HCT116 (cell line): ENCODE measurements around the gene C3orf22. TPM values are rescaled to one million over a fixed set of nuclear protein-coding genes. Genes with fewer than 3 reads are reported as not detected.

ENCODE experiments used
- ATAC-seq: fragments of 200-7000 bp; cut with Tn5 transposase; 2 replicates; pipeline ENCODE4 v1.9.1; 2020; ENCODE audit warnings: mild to moderate bottlenecking, moderate library complexity
- BruUV-seq: library from RNA; stranded (reverse); fragments of 400-500 nt; replicated peaks from 2 replicates; lab custom pipeline; 2021; lab: Mats Ljungman, UMichigan
- CTCF ChIA-PET: fragments of 300-600 bp; sonication (Branson Sonifier 250); formaldehyde crosslinking; loops from one replicate; lab custom pipeline; 2021; ENCODE audit warnings: antibody characterized with exemption; lab: Charles Lee
- POLR2A ChIA-PET: fragments of 300-600, 350-600 bp; sonication (Branson Sonifier 250); formaldehyde crosslinking; loops from one replicate; lab custom pipeline; 2021; ENCODE audit warnings: antibody characterized with exemption; lab: Charles Lee
- RAD21 ChIA-PET, 2 experiments: fragments of 300-600 bp; sonication (Branson Sonifier 250); formaldehyde crosslinking; loops; one replicate each; lab custom pipeline; 2023; ENCODE audit warnings: low total read pairs in 2 of 2; ENCODE audit not compliant: uncharacterized antibody in 2 of 2, unreplicated experiment in 2 of 2, low non-redundant PET in 1 of 2; lab: Charles Lee
- DNase-seq: peaks from one replicate; pipeline ENCODE4 v3.0.0-alpha.2; 2010; ENCODE audit warnings: low read depth, low spot score
- H2AFZ ChIP-seq: fragments of 200-600 bp; shearing (Covaris generic), sonication (generic); 2 replicates; pipeline ENCODE4 v1.6.1; 2017; ENCODE audit warnings: low read depth, mixed run types, mixed read lengths, antibody characterized with exemption, low read length; ENCODE audit not compliant: poor library complexity, severe bottlenecking
- H3K27ac ChIP-seq: 2 replicates; pipeline ENCODE4 v1.5.1; 2012; ENCODE audit warnings: low read depth, low read length
- H3K27me3 ChIP-seq: fragments of 200-600 bp; sonication (generic); 2 replicates; pipeline ENCODE4 v1.6.1; 2016; ENCODE audit warnings: mixed run types, low read length, mixed read lengths; ENCODE audit not compliant: insufficient read depth
- H3K36me3 ChIP-seq, 2 experiments: fragments of 200-500 bp in 1 of 2; fragments of 200-600 bp in 1 of 2; sonication (Bioruptor generic) in 1 of 2; sonication (generic) in 1 of 2; 2 replicates each; pipeline versions ENCODE4 v1.5.1 to v1.6.1; 2014 to 2016; ENCODE audit warnings: low read length in 2 of 2, inconsistent platforms in 1 of 2, mixed read lengths in 1 of 2, mixed run types in 1 of 2; ENCODE audit not compliant: insufficient read depth in 2 of 2, control insufficient read depth in 1 of 2
- H3K4me1 ChIP-seq, 2 experiments: fragments of 200-600 bp in 1 of 2; sonication (generic) in 1 of 2; 2 replicates each; pipeline versions ENCODE4 v1.5.1 to v1.6.1; 2012 to 2017; ENCODE audit warnings: low read length in 2 of 2, inconsistent platforms in 1 of 2, mild to moderate bottlenecking in 1 of 2, mixed read lengths in 1 of 2, mixed run types in 1 of 2, moderate library complexity in 1 of 2; ENCODE audit not compliant: insufficient read depth in 2 of 2, control insufficient read depth in 1 of 2
- H3K4me2 ChIP-seq: fragments of 200-600 bp; sonication (generic); 2 replicates; pipeline ENCODE4 v1.6.1; 2017; ENCODE audit warnings: mixed run types, low read length, mixed read lengths
- H3K4me3 ChIP-seq, 2 experiments: fragments of 200-600 bp in 1 of 2; sonication (generic) in 1 of 2; replicated peaks in 1 of 2; 2 replicates each; pipeline ENCODE4 v1.5.1; 2011 to 2016; ENCODE audit warnings: low read length in 2 of 2, control low read depth in 1 of 2, low read depth in 1 of 2, mild to moderate bottlenecking in 1 of 2, mixed read lengths in 1 of 2, mixed run types in 1 of 2
- H3K79me2 ChIP-seq: fragments of 200-600 bp; sonication (generic); 2 replicates; pipeline ENCODE4 v1.6.1; 2017; ENCODE audit warnings: mild to moderate bottlenecking, mixed run types, low read length, moderate library complexity, mixed read lengths; ENCODE audit not compliant: insufficient read depth
- H3K9ac ChIP-seq: fragments of 200-600 bp; sonication (generic); 2 replicates; pipeline ENCODE4 v1.6.1; 2016; ENCODE audit warnings: low read length, mixed read lengths
- H3K9me2 ChIP-seq: fragments of 200-600 bp; sonication (generic), shearing (Covaris generic); 2 replicates; pipeline ENCODE4 v1.6.1; 2017; ENCODE audit warnings: mixed run types, mild to moderate bottlenecking, moderate library complexity; ENCODE audit not compliant: insufficient read depth
- H3K9me3 ChIP-seq, 2 experiments: fragments of 200-500 bp in 1 of 2; fragments of 200-600 bp in 1 of 2; sonication (Bioruptor generic) in 1 of 2; sonication (generic) in 1 of 2; 2 replicates each; pipeline ENCODE4 v1.6.1; 2014 to 2017; ENCODE audit warnings: low read length in 2 of 2, mixed read lengths in 2 of 2, inconsistent platforms in 1 of 2, low read depth in 1 of 2, mild to moderate bottlenecking in 1 of 2, mixed run types in 1 of 2, moderate library complexity in 1 of 2; ENCODE audit not compliant: control insufficient read depth in 1 of 2, insufficient read depth in 1 of 2
- H4K20me1 ChIP-seq: fragments of 200-600 bp; sonication (generic), shearing (Covaris generic); 2 replicates; pipeline ENCODE4 v1.6.1; 2017; ENCODE audit warnings: mixed run types, mild to moderate bottlenecking, moderate library complexity; ENCODE audit not compliant: insufficient read depth
- FOSL1 ChIP-seq: IDR thresholded peaks from 2 replicates; pipeline ENCODE4 v1.6.1; 2012; ENCODE audit warnings: low read depth
- POLR2A ChIP-seq: IDR thresholded peaks from 2 replicates; pipeline ENCODE4 v1.7.0; 2011; ENCODE audit warnings: borderline replicate concordance; ENCODE audit not compliant: insufficient read depth, insufficient read length; ENCODE audit errors: extremely low read depth
- intact Hi-C: fragments of 100-400 bp; cut with micrococcal nuclease; formaldehyde crosslinking; loops from 2 replicates; pipeline ENCODE4 v1.10.0; 2022
- total RNA-seq: library from RNA; stranded (reverse); gene quantifications from one replicate; pipeline ENCODE4 v1.2.1, GENCODE V29; 2021; ENCODE audit not compliant: unreplicated experiment
- TF ChIP-seq, protein P1 (sequence below): IDR thresholded peaks from 2 replicates; pipeline ENCODE4 v1.6.1; 2012; ENCODE audit warnings: low read depth

Gene C3orf22
- total RNA-seq, 1 experiment from 2014 or later, result not detected

DNA sequence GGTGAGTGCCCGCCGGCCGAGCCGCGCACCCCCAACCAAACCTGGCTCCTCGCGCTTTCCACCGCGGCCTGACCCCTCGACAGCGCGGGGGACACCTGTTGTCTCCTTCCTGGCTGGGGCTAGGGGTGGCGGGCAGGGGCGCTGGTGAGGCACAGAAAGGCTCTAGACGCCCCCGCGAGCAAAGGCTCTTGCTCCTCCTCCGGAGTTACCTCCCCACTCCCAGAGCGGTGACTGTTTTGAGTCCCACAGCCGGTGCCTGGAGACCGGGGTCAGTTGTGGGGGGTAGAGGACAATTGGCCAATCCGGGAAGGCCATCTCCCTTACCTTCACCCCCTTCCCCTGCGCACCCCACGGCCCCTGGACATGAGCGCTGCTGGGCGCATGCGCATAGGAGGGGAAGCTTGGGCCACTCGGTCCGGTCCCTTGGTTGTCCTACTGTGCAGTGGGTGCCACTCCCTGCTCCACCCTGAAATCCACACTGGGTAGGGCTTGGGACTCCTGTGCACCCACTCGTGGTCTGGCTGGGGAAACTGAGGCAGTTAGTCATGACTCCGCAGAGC, 34.2 kb downstream of the C3orf22 start:
- Histone ChIP-seq H3K36me3 (no peaks in the 10 kb centered on the region), H3K79me2 (no peaks in the 10 kb centered on the region), H3K9me3 (no peaks in the 10 kb centered on the region), H3K27ac (no peak overlapping the region), H3K9me2 (no peaks in the 10 kb centered on the region), H3K9ac (peak overlapping the region; percentile 25; the same call in 1 of the 2 replicates), H2AFZ (no peak overlapping the region), H3K4me2 (peak overlapping the region; percentile 74), H3K4me1 (peaks cover 4 to 13% of the 10 kb centered on the region in 2 experiments; a peak in 2 of 4 replicates), H3K4me3 (peak overlapping the region; percentile 23 to 55), H3K27me3 (no peaks in the 10 kb centered on the region), H4K20me1 (no peaks in the 10 kb centered on the region)
- TF ChIP-seq POLR2A (no peak), FOSL1 (no peak)
- TF ChIP-seq, protein P1, sequence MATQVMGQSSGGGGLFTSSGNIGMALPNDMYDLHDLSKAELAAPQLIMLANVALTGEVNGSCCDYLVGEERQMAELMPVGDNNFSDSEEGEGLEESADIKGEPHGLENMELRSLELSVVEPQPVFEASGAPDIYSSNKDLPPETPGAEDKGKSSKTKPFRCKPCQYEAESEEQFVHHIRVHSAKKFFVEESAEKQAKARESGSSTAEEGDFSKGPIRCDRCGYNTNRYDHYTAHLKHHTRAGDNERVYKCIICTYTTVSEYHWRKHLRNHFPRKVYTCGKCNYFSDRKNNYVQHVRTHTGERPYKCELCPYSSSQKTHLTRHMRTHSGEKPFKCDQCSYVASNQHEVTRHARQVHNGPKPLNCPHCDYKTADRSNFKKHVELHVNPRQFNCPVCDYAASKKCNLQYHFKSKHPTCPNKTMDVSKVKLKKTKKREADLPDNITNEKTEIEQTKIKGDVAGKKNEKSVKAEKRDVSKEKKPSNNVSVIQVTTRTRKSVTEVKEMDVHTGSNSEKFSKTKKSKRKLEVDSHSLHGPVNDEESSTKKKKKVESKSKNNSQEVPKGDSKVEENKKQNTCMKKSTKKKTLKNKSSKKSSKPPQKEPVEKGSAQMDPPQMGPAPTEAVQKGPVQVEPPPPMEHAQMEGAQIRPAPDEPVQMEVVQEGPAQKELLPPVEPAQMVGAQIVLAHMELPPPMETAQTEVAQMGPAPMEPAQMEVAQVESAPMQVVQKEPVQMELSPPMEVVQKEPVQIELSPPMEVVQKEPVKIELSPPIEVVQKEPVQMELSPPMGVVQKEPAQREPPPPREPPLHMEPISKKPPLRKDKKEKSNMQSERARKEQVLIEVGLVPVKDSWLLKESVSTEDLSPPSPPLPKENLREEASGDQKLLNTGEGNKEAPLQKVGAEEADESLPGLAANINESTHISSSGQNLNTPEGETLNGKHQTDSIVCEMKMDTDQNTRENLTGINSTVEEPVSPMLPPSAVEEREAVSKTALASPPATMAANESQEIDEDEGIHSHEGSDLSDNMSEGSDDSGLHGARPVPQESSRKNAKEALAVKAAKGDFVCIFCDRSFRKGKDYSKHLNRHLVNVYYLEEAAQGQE, result no peak
- BruUV-seq, result no TSS peak
- ChIA-PET RAD21 (no interaction called here), CTCF (no interaction called here), POLR2A (no interaction called here)
- ATAC-seq (no peak; the same call in 1 of the 2 replicates), DNase-seq (no peak)
- intact Hi-C loops, result loop anchor here (5.0 to 10.0 kb wide), 2 partner anchors 140 to 392 kb away; no protein-coding TSS in a partner anchor
